Lung (tissue), 12 donors: ENCODE data around the gene PLEKHA6. TPM values are rescaled to one million over a fixed set of nuclear protein-coding genes. Genes with fewer than 3 reads are reported as not detected.

Experiments
- ATAC-seq: fragments of 200-7000 bp; cut with Tn5 transposase; one replicate; pipeline ENCODE4 v1.9.1; 2020; ENCODE audit warnings: moderate number of reproducible peaks; ENCODE audit not compliant: insufficient read depth, low FRiP score
- DNase-seq, 3 donors: peaks; one replicate each; pipeline ENCODE4 v3.0.0-alpha.2; 2013 to 2017
- H3K27ac ChIP-seq, 2 donors: one replicate each; pipeline ENCODE4 v1.5.1; 2013; ENCODE audit warnings: mild to moderate bottlenecking in 2 of 2, moderate library complexity in 2 of 2, control low read depth in 1 of 2, inconsistent platforms in 1 of 2, low read depth in 1 of 2, low read length in 1 of 2
- H3K27me3 ChIP-seq, 3 donors: one replicate each; pipeline ENCODE4 v1.5.1; 2013; ENCODE audit warnings: low read length in 2 of 3; ENCODE audit not compliant: control insufficient read depth in 3 of 3, insufficient read depth in 3 of 3
- H3K36me3 ChIP-seq, 4 donors: one replicate each; pipeline ENCODE4 v1.5.1; 2013; ENCODE audit warnings: low read length in 4 of 4, mild to moderate bottlenecking in 1 of 4, moderate library complexity in 1 of 4; ENCODE audit not compliant: control insufficient read depth in 4 of 4, insufficient read depth in 4 of 4
- H3K4me1 ChIP-seq, 5 donors: one replicate each; pipeline ENCODE4 v1.5.1; 2013; ENCODE audit warnings: low read length in 5 of 5, mild to moderate bottlenecking in 2 of 5, moderate library complexity in 1 of 5; ENCODE audit not compliant: control insufficient read depth in 5 of 5, insufficient read depth in 5 of 5
- H3K4me3 ChIP-seq: one replicate; pipeline ENCODE4 v1.5.1; 2013; ENCODE audit warnings: mild to moderate bottlenecking, control low read depth, moderate library complexity
- H3K9ac ChIP-seq, 2 donors: one replicate each; pipeline ENCODE4 v1.5.1; 2013; ENCODE audit warnings: low read length in 2 of 2, control low read depth in 1 of 2; ENCODE audit not compliant: insufficient read depth in 1 of 2
- H3K9me3 ChIP-seq, 4 donors: one replicate each; pipeline ENCODE4 v1.5.1; 2013; ENCODE audit warnings: low read length in 3 of 4, mild to moderate bottlenecking in 1 of 4, moderate library complexity in 1 of 4; ENCODE audit not compliant: control insufficient read depth in 4 of 4, insufficient read depth in 3 of 4
- CTCF ChIP-seq: IDR thresholded peaks from 2 replicates; pipeline ENCODE4 v1.5.1; 2012; ENCODE audit warnings: mild to moderate bottlenecking; ENCODE audit errors: control extremely low read depth, extremely low read depth
- WGBS, 2 donors: extraction: QIAGEN DNeasy Blood & Tissue Kit; methylation state at CpG; one replicate each; pipeline ENCODE4 v1.1.7; 2013; 5-methylcytosine and 5-hydroxymethylcytosine counted together
- polyA plus RNA-seq, 2 donors: library from polyadenylated mRNA; stranded (reverse); fragments of 200-250 nt; gene quantifications; one replicate each; pipeline ENCODE4 v1.2.1, GENCODE V29; 2013
- total RNA-seq, 2 donors: library from RNA; depleted of rRNA in 1 of 2; stranded (reverse); fragments of >200 nt in 1 of 2; gene quantifications; one replicate each; pipeline ENCODE4 v1.2.1, GENCODE V29; 2014 to 2021
- donor health status: control.
- donor health status: control.
- donor health status: Bipolar disorder and iron deficiency.
- donor health status: healthy.
- donor health status: DM: yes; HTN: yes; CAD: no.

PLEKHA6 gene
- total and polyA plus RNA-seq, 4 donors = 0.88 to 10.5 (median 3.3) TPM

DNA sequence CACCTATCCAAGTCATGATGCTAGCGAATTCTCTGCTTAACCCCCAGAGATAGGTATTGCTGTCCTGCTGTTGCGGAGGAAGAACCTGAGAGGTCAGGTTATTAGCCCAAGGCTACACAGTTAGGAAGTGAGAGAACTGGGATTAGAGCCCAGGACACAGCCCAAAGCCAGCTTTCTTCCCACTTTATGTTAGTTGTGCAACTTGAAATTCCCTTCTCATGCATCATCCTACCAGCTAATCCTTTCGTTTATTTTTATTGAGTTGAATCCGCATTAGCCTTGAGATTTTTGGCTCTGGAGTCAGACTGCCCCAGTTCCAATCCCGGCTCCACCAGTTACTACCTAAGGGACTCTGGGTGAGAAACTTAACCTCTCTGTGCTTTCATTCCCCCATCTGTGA lies 65.4 kb downstream of the PLEKHA6 start:
- Histone ChIP-seq H3K27me3 (no peaks in the 10 kb centered on the region), H3K4me3 (no peak overlapping the region), H3K9ac (no peak overlapping the region), H3K9me3 (no peaks in the 10 kb centered on the region), H3K4me1 (peaks cover 0 to 50% (median 12%) of the 10 kb centered on the region in 5 donors), H3K27ac (peak overlapping the region in 1 of 2 donors; percentile 9), H3K36me3 (no peaks in the 10 kb centered on the region)
- no peak for TF ChIP-seq CTCF
- DNase-seq (peak; percentile 63 to 93 (median 88)), ATAC-seq (peak; percentile 55)
- 61 to 73% methylated on average over 5 of the region's 5 CpGs for WGBS, 2 donors

DNA sequence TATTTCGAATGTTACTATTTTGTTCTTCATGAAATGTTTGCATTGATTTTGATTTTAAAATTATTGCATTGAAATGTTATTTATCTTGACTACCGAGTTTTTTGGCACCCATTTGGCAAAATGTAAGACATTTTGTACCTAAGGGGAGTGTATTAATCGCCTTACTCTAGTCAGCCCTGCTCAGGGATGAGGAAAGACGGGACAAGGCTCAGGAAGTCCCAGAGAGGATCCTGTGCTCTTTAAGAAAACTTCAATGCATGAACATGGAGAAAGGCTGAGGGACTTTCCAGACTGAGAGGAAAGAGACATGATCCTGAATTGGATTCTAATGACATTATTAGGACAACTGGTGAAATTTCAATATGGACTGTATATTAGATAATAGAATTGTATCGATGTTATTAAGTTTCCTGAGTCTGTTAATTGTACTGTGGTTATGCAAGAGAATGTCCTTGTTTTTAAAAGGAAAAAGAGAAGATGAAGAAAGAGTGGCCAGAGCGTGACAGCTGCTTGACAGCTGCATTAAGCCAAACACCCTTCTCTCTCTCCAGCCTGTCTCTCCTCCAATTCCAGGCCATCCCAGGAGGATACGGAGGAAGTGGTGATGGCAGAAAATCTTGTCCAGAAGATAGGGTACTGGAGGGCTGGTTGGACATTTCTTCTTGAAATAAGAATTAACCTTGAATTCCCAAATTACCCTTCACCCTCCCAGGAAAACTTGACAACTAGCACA lies 66.0 kb downstream of the PLEKHA6 start:
- DNase-seq (peak; percentile 67 to 88 (median 84)), ATAC-seq (no peak)
- peaks cover 3 to 55% (median 17%) of the 10 kb centered on the region in 5 donors for H3K4me1 ChIP-seq
- peak overlapping the region; percentile 9 to 10 for H3K27ac ChIP-seq
- H3K9ac ChIP-seq = no peak overlapping the region
- no peak for TF ChIP-seq CTCF
- H3K9me3 ChIP-seq = no peaks in the 10 kb centered on the region
- H3K4me3 ChIP-seq = no peak overlapping the region
- no peaks in the 10 kb centered on the region for H3K36me3 ChIP-seq
- 64 to 68% methylated on average over 7 of the region's 7 CpGs for WGBS, 2 donors
- no peaks in the 10 kb centered on the region for H3K27me3 ChIP-seq

GRCh38 chr1:204292740-204293139 lies 67.0 kb downstream of the PLEKHA6 start:
- no peaks in the 10 kb centered on the region for H3K36me3 ChIP-seq
- ATAC-seq (no peak), DNase-seq (peak; percentile 62 to 86 (median 79))
- no peaks in the 10 kb centered on the region for H3K27me3 ChIP-seq
- H3K4me3 ChIP-seq = no peak overlapping the region
- peak overlapping the region; percentile 49 to 72 for H3K27ac ChIP-seq
- 54 to 76% methylated on average over 5 of the region's 5 CpGs for WGBS, 2 donors
- H3K9me3 ChIP-seq = no peaks in the 10 kb centered on the region
- no peak overlapping the region for H3K9ac ChIP-seq
- peaks cover 8 to 65% (median 19%) of the 10 kb centered on the region in 5 donors for H3K4me1 ChIP-seq
- no peak for TF ChIP-seq CTCF

DNA sequence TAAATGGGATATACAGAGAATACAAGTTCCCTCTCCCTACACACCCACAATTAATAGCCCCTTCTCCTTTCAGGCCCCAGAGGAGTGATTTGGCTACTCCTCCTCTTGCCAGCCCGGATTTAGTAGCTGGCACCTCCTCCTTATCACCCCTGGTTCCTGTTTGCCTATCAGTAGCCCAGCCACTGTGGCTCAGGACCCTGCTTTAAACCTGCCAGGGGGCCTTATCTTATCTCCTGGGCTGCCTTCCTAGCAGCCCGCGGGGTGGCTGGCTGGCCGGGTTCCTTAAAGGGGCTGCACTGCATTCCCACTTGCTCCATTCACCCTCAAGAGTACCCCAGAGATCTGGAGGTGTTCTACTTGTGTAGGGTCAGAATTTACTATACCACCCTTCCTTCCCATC lies 70.4 kb downstream of the PLEKHA6 start:
- DNase-seq = no peak
- TF ChIP-seq CTCF = no peak
- Histone ChIP-seq H3K9ac (no peak overlapping the region), H3K4me3 (no peak overlapping the region), H3K4me1 (peaks cover 13 to 49% (median 17%) of the 10 kb centered on the region in 5 donors), H3K27me3 (no peaks in the 10 kb centered on the region), H3K9me3 (no peaks in the 10 kb centered on the region), H3K27ac (peak overlapping the region in 1 of 2 donors; percentile 24), H3K36me3 (no peaks in the 10 kb centered on the region)
- WGBS, 2 donors = 23 to 35% methylated on average over 4 of the region's 4 CpGs
- ATAC-seq = no peak
